HEK293 (cell line): ENCODE results near the gene METTL16.

Experiments
- CTCF ChIA-PET: fragments of 350-600 bp; formaldehyde crosslinking; extraction: SDS; loops from one replicate; lab custom pipeline; 2021; ENCODE audit warnings: antibody characterized with exemption; lab: Yijun Ruan, JAX
- POLR2A ChIA-PET: fragments of 300-600 bp; formaldehyde crosslinking; extraction: SDS; loops from one replicate; lab custom pipeline; 2020; ENCODE audit warnings: antibody characterized with exemption, inconsistent platforms; lab: Yijun Ruan, JAX
- H3K27ac ChIP-seq: fragments of 200-500 bp; sonication (Bioruptor generic); 2 replicates; pipeline ENCODE4 v1.5.1; 2014; ENCODE audit warnings: low read depth, low read length, control low read depth, inconsistent platforms; ENCODE audit errors: extremely low read depth
- H3K36me3 ChIP-seq, 2 experiments: fragments of 200-500 bp in 1 of 2; sonication (Bioruptor generic) in 1 of 2; 1 replicate in 1 of 2; 2 replicates in 1 of 2; pipeline ENCODE4 v1.5.1; 2014 to 2017; ENCODE audit warnings: inconsistent platforms in 2 of 2, low read length in 2 of 2; ENCODE audit not compliant: control insufficient read depth in 2 of 2, insufficient read depth in 1 of 2
- H3K4me1 ChIP-seq: fragments of 200-500 bp; sonication (Bioruptor generic); 2 replicates; pipeline ENCODE4 v1.5.1; 2014; ENCODE audit warnings: mild to moderate bottlenecking, low read length, inconsistent platforms; ENCODE audit not compliant: control insufficient read depth, insufficient read depth
- H3K4me3 ChIP-seq: 2 replicates; pipeline ENCODE4 v1.5.1; 2011; ENCODE audit warnings: low read depth, mild to moderate bottlenecking, control low read depth, low read length, moderate library complexity
- H3K9me3 ChIP-seq: fragments of 200-500 bp; sonication (Bioruptor generic); 2 replicates; pipeline ENCODE4 v1.5.1; 2014; ENCODE audit warnings: low read depth, low read length, inconsistent platforms; ENCODE audit not compliant: control insufficient read depth, insufficient read depth
- CTCF ChIP-seq: fragments of 450-650 bp; formaldehyde crosslinking; IDR thresholded peaks from 2 replicates; pipeline ENCODE4 v1.5.1; 2016; ENCODE audit warnings: missing biosample characterization, missing genetic modification characterization
- ELK4 ChIP-seq: IDR thresholded peaks from 2 replicates; pipeline ENCODE4 v1.6.1; 2011; ENCODE audit warnings: mild to moderate bottlenecking, low read depth, low read length, borderline replicate concordance
- GLIS1 ChIP-seq: fragments of 450-650 bp; formaldehyde crosslinking; IDR thresholded peaks from 2 replicates; pipeline ENCODE4 v1.5.1; 2016; ENCODE audit warnings: missing biosample characterization, missing genetic modification characterization
- GLIS2 ChIP-seq: fragments of 450-650 bp; formaldehyde crosslinking; IDR thresholded peaks from 2 replicates; pipeline ENCODE4 v1.5.1; 2016; ENCODE audit warnings: missing biosample characterization, missing genetic modification characterization
- INSM2 ChIP-seq: fragments of 450-650 bp; formaldehyde crosslinking; IDR thresholded peaks from 2 replicates; pipeline ENCODE4 v1.5.1; 2016; ENCODE audit warnings: missing biosample characterization, missing genetic modification characterization
- PBX3 ChIP-seq: sonication (generic); formaldehyde crosslinking; IDR thresholded peaks from 2 replicates; pipeline ENCODE4 v1.8.1; 2022; ENCODE audit warnings: mild to moderate bottlenecking, moderate library complexity, missing genetic modification reagents
- PRDM1 ChIP-seq: fragments of 450-650 bp; formaldehyde crosslinking; IDR thresholded peaks from 2 replicates; pipeline ENCODE4; 2016; ENCODE audit warnings: missing biosample characterization, missing genetic modification characterization
- PRDM4 ChIP-seq: fragments of 450-650 bp; formaldehyde crosslinking; IDR thresholded peaks from 2 replicates; pipeline ENCODE4 v1.5.1; 2017; ENCODE audit warnings: missing biosample characterization, missing genetic modification characterization
- REST ChIP-seq: fragments of 450-650 bp; formaldehyde crosslinking; IDR thresholded peaks from 2 replicates; pipeline ENCODE4 v1.5.1; 2016; ENCODE audit warnings: missing biosample characterization, missing genetic modification characterization
- ZFHX2 ChIP-seq: fragments of 450-650 bp; formaldehyde crosslinking; conservative IDR thresholded peaks from 2 replicates; pipeline ENCODE4 v1.5.1; 2016; ENCODE audit warnings: missing biosample characterization, missing genetic modification characterization
- ZNF114 ChIP-seq: fragments of 450-650 bp; formaldehyde crosslinking; IDR thresholded peaks from 2 replicates; pipeline ENCODE4 v1.5.0; 2017; ENCODE audit warnings: missing biosample characterization, missing genetic modification characterization
- ZNF184 ChIP-seq: fragments of 450-650 bp; IDR thresholded peaks from 2 replicates; pipeline ENCODE4 v1.5.1; 2018; ENCODE audit warnings: missing biosample characterization, mild to moderate bottlenecking, missing genetic modification characterization
- ZNF366 ChIP-seq: fragments of 450-650 bp; formaldehyde crosslinking; conservative IDR thresholded peaks from 2 replicates; pipeline ENCODE4 v1.5.1; 2016; ENCODE audit warnings: missing biosample characterization, missing genetic modification characterization
- ZNF37A ChIP-seq: fragments of 450-650 bp; IDR thresholded peaks from 2 replicates; pipeline ENCODE4 v1.5.1; 2018; ENCODE audit warnings: missing biosample characterization, missing genetic modification characterization
- ZNF488 ChIP-seq: fragments of 450-650 bp; formaldehyde crosslinking; IDR thresholded peaks from 2 replicates; pipeline ENCODE4 v1.5.1; 2016; ENCODE audit warnings: missing biosample characterization, missing genetic modification characterization
- ZNF555 ChIP-seq: fragments of 450-650 bp; formaldehyde crosslinking; conservative IDR thresholded peaks from 2 replicates; pipeline ENCODE4 v1.5.1; 2017; ENCODE audit warnings: missing biosample characterization, mild to moderate bottlenecking, missing genetic modification characterization, inconsistent platforms
- ZNF621 ChIP-seq: fragments of 450-650 bp; formaldehyde crosslinking; IDR thresholded peaks from 2 replicates; pipeline ENCODE4 v1.5.1; 2017; ENCODE audit warnings: missing biosample characterization, missing genetic modification characterization
- ZNF639 ChIP-seq: fragments of 450-650 bp; formaldehyde crosslinking; IDR thresholded peaks from 2 replicates; pipeline ENCODE4 v1.5.1; 2016; ENCODE audit warnings: missing biosample characterization, missing genetic modification characterization
- ZNF654 ChIP-seq: fragments of 450-650 bp; formaldehyde crosslinking; IDR thresholded peaks from 2 replicates; pipeline ENCODE4 v1.5.1; 2016; ENCODE audit warnings: low read depth, missing biosample characterization, missing genetic modification characterization

Gene METTL16

GRCh38 chr17:2421315-2422147, 90.2 kb downstream of the METTL16 start:
- Histone ChIP-seq H3K4me3 (no peak overlapping the region), H3K36me3 (peaks cover 14 to 39% of the 10 kb centered on the region in 2 experiments; a peak in 2 of 3 replicates), H3K27ac (no peak overlapping the region), H3K9me3 (no peaks in the 10 kb centered on the region), H3K4me1 (no peaks in the 10 kb centered on the region)
- ChIA-PET CTCF (interaction anchor here (0.6 to 2.1 kb wide), 7 partner anchors 10 to 420 kb away, joined by 3 to 12 read pairs (median 3); no protein-coding TSS in a partner anchor), POLR2A (interaction anchor here (0.5 to 1.0 kb wide), 2 partner anchors 39 to 297 kb away, joined by 3 to 4 read pairs; no protein-coding TSS in a partner anchor)
- TF ChIP-seq ZNF654 (peak; percentile 61), CTCF (tag by site-specific recombination) (peak; percentile 31; the same call in 1 of the 2 replicates), GLIS1 (tag by site-specific recombination) (peak; percentile 54), ZNF639 (tag by site-specific recombination) (no peak), ZNF555 (no peak), ELK4 (no peak)

- no peak overlapping the region for H3K27ac ChIP-seq
- CTCF ChIA-PET, result interaction anchor here (6.3 kb wide), 1 partner anchor 38 kb away, joined by 470 read pairs; no protein-coding TSS in a partner anchor
- POLR2A ChIA-PET, result no interaction called here
- H3K4me1 ChIP-seq, result no peaks in the 10 kb centered on the region
- no peaks in the 10 kb centered on the region for H3K9me3 ChIP-seq
- H3K4me3 ChIP-seq, result no peak overlapping the region
- peaks cover 16 to 40% of the 10 kb centered on the region in 2 experiments; a peak in 2 of 3 replicates for H3K36me3 ChIP-seq
- TF ChIP-seq ZNF114 (tag by site-specific recombination) (no peak), REST (tag by site-specific recombination) (no peak), ZNF621 (tag by site-specific recombination) (no peak), ZFHX2 (tag by site-specific recombination) (no peak), PBX3 (CRISPR knock-in tag) (no peak), ZNF37A (tag by site-specific recombination) (no peak), PRDM1 (tag by site-specific recombination) (no peak), ZNF366 (tag by site-specific recombination) (no peak), INSM2 (tag by site-specific recombination) (no peak), ZNF184 (tag by site-specific recombination) (no peak), PRDM4 (tag by site-specific recombination) (no peak), GLIS2 (tag by site-specific recombination) (no peak), ZNF488 (tag by site-specific recombination) (no peak)
Observed at GRCh38 chr17:2420176-2420575, 91.5 kb downstream of the METTL16 start.
